ENCODE measurements around the gene ZMYM2. TPM values are rescaled to one million over a fixed set of nuclear protein-coding genes. Genes with fewer than 3 reads are reported as not detected.

Gene ZMYM2
- polyA plus RNA-seq, 1 experiment, result 11.6 TPM

GRCh38 chr13:20101467-20102316 lies 143.2 kb downstream of the ZMYM2 start:
- ChIA-PET POLR2A (no interaction called here), CTCF (interaction anchor here (1.1 kb wide), 1 partner anchor 8 kb away, joined by 3 read pairs; no protein-coding TSS in a partner anchor)
- no peak for TF ChIP-seq CTCF (IDR thresholded peaks at IDR 0.05; ENCODE audit: insufficient read depth, low read depth, low read length)
- DNase-seq (ENCODE audit: low read depth), result no peak
- peaks cover 24% of the 10 kb centered on the region for H3K27me3 ChIP-seq (ENCODE audit: control insufficient read depth, insufficient read depth, low read length)
- no peak overlapping the region for H3K4me3 ChIP-seq (ENCODE audit: low read depth, low read length)
- H3K36me3 ChIP-seq (ENCODE audit: control insufficient read depth, insufficient read depth, low read length), result no peaks in the 10 kb centered on the region

GRCh38 chr13:20102525-20103180 lies 144.1 kb downstream of the ZMYM2 start:
- no peak for DNase-seq (ENCODE audit: low read depth)
- Histone ChIP-seq H3K4me3 (ENCODE audit: low read depth, low read length) (no peak overlapping the region), H3K36me3 (ENCODE audit: control insufficient read depth, insufficient read depth, low read length) (no peaks in the 10 kb centered on the region), H3K27me3 (ENCODE audit: control insufficient read depth, insufficient read depth, low read length) (peaks cover 24% of the 10 kb centered on the region)
- ChIA-PET POLR2A (no interaction called here), CTCF (interaction anchor here (1.1 kb wide), 1 partner anchor 7 kb away, joined by 3 read pairs; no protein-coding TSS in a partner anchor)
- TF ChIP-seq CTCF (IDR thresholded peaks at IDR 0.05; ENCODE audit: insufficient read depth, low read depth, low read length), result no peak

GRCh38 chr13:20105161-20105689 lies 146.7 kb downstream of the ZMYM2 start:
- H3K4me3 ChIP-seq (ENCODE audit: low read depth, low read length), result no peak overlapping the region
- ChIA-PET CTCF (no interaction called here), POLR2A (no interaction called here)
- no peak for TF ChIP-seq CTCF (IDR thresholded peaks at IDR 0.05; ENCODE audit: insufficient read depth, low read depth, low read length)
- H3K27me3 ChIP-seq (ENCODE audit: control insufficient read depth, insufficient read depth, low read length), result peaks cover 18% of the 10 kb centered on the region
- DNase-seq (ENCODE audit: low read depth), result no peak
- H3K36me3 ChIP-seq (ENCODE audit: control insufficient read depth, insufficient read depth, low read length), result no peaks in the 10 kb centered on the region

GRCh38 chr13:20106742-20107141 lies 148.2 kb downstream of the ZMYM2 start:
- ChIA-PET POLR2A (interaction anchor here (0.6 kb wide), 1 partner anchor 12 kb away, joined by 8 read pairs; no protein-coding TSS in a partner anchor), CTCF (interaction anchor here (1.0 to 1.2 kb wide), 3 partner anchors 11 to 15 kb away, joined by 3 read pairs; no protein-coding TSS in a partner anchor)
- Histone ChIP-seq H3K36me3 (ENCODE audit: control insufficient read depth, insufficient read depth, low read length) (no peaks in the 10 kb centered on the region), H3K27me3 (ENCODE audit: control insufficient read depth, insufficient read depth, low read length) (peaks cover 18% of the 10 kb centered on the region), H3K4me3 (ENCODE audit: low read depth, low read length) (no peak overlapping the region)
- TF ChIP-seq CTCF (IDR thresholded peaks at IDR 0.05; ENCODE audit: insufficient read depth, low read depth, low read length), result no peak
- DNase-seq (ENCODE audit: low read depth), result no peak

- Histone ChIP-seq H3K36me3 (ENCODE audit: control insufficient read depth, insufficient read depth, low read length) (no peaks in the 10 kb centered on the region), H3K4me3 (ENCODE audit: low read depth, low read length) (no peak overlapping the region), H3K27me3 (ENCODE audit: control insufficient read depth, insufficient read depth, low read length) (peaks cover 10% of the 10 kb centered on the region)
- no peak for TF ChIP-seq CTCF (IDR thresholded peaks at IDR 0.05; ENCODE audit: insufficient read depth, low read depth, low read length)
- POLR2A ChIA-PET, result no interaction called here
- CTCF ChIA-PET, result no interaction called here
- no peak for DNase-seq (ENCODE audit: low read depth)
Observed at GRCh38 chr13:20109037-20109436, 150.5 kb downstream of the ZMYM2 start.
